GM12878 (cell line): ENCODE results near the gene MYCT1. TPM values are rescaled to one million over a fixed set of nuclear protein-coding genes. Genes with fewer than 3 reads are reported as not detected.
"Not testable (repeated sequence)": the region's sequence is repeated elsewhere in the genome, so short reads cannot be mapped to it uniquely, and the experiment has no call there.

ENCODE experiments used
- ATAC-seq: fragments of 200-7000 bp; cut with Tn5 transposase; 3 replicates; pipeline ENCODE4 v1.9.1; 2020; ENCODE audit warnings: mild to moderate bottlenecking, moderate library complexity
- BruUV-seq: library from RNA; stranded (reverse); fragments of 400-500 nt; replicated peaks from 2 replicates; lab custom pipeline; 2021; lab: Mats Ljungman, UMichigan
- CTCF ChIA-PET: fragments of 300-600 bp; sonication (Branson Sonifier 250); formaldehyde crosslinking; extraction: SDS; loops from one replicate; lab custom pipeline; 2021; ENCODE audit warnings: inconsistent platforms; lab: Yijun Ruan, JAX
- POLR2A ChIA-PET: fragments of 350-600 bp; formaldehyde crosslinking; extraction: SDS; loops from one replicate; lab custom pipeline; 2021; ENCODE audit warnings: inconsistent platforms; lab: Charles Lee
- RAD21 ChIA-PET: fragments of 300-600 bp; sonication (Branson Sonifier 250); formaldehyde crosslinking; loops from one replicate; lab custom pipeline; 2023; ENCODE audit warnings: antibody characterized with exemption; ENCODE audit not compliant: unreplicated experiment; lab: Charles Lee
- SMC1A ChIA-PET: fragments of 300-600 bp; sonication (Branson Sonifier 250); formaldehyde crosslinking; loops from one replicate; lab custom pipeline; 2023; ENCODE audit not compliant: unreplicated experiment, uncharacterized antibody; lab: Charles Lee
- DNase-seq: peaks from one replicate; pipeline ENCODE4 v3.0.0-alpha.2; 2011; ENCODE audit warnings: low read depth, low spot score
- FAIRE-seq: peaks from 3 replicates; lab custom pipeline; 2011; peaks lifted over from hg19 to GRCh38; lab: Jason Lieb, UNC
- H2AFZ ChIP-seq: 2 replicates; pipeline ENCODE4 v1.6.0; 2011; ENCODE audit warnings: low read depth, low read length, control low read depth; ENCODE audit not compliant: control insufficient read depth
- H3K27ac ChIP-seq: 2 replicates; pipeline ENCODE4 v1.5.1; 2011; ENCODE audit warnings: control low read depth; ENCODE audit not compliant: control insufficient read depth, insufficient read depth
- H3K27me3 ChIP-seq, 2 experiments: replicated peaks in 1 of 2; 2 replicates each; pipeline versions ENCODE4 v1.6.0 to v1.6.1; 2011; ENCODE audit warnings: low read length in 1 of 2; ENCODE audit not compliant: control insufficient read depth in 2 of 2, insufficient read depth in 2 of 2
- H3K36me3 ChIP-seq, 2 experiments: 2 replicates each; pipeline ENCODE4 v1.5.1; 2011; ENCODE audit warnings: low read length in 1 of 2; ENCODE audit not compliant: control insufficient read depth in 2 of 2, insufficient read depth in 2 of 2
- H3K4me1 ChIP-seq: 2 replicates; pipeline ENCODE4 v1.6.1; 2011; ENCODE audit warnings: mild to moderate bottlenecking, low read length, moderate library complexity, mixed read lengths; ENCODE audit not compliant: control insufficient read depth, insufficient read depth
- H3K4me2 ChIP-seq: 2 replicates; pipeline ENCODE4 v1.6.0; 2011; ENCODE audit warnings: control low read depth; ENCODE audit not compliant: control insufficient read depth, insufficient read depth
- H3K4me3 ChIP-seq: fragments of 200-600 bp; sonication (generic); 2 replicates; pipeline ENCODE4 v1.5.1; 2016
- H3K79me2 ChIP-seq: 2 replicates; pipeline ENCODE4 v1.6.0; 2011; ENCODE audit warnings: low read length; ENCODE audit not compliant: control insufficient read depth, insufficient read depth
- H3K9ac ChIP-seq: 2 replicates; pipeline ENCODE4 v1.8.0; 2011; ENCODE audit warnings: low read length, control low read depth, mixed read lengths; ENCODE audit not compliant: control insufficient read depth, insufficient read depth
- H3K9me3 ChIP-seq: replicated peaks from 3 replicates; pipeline ENCODE4 v1.5.1; 2011; ENCODE audit warnings: mild to moderate bottlenecking, low read length; ENCODE audit not compliant: control insufficient read depth, insufficient read depth
- H4K20me1 ChIP-seq: 2 replicates; pipeline ENCODE4 v1.6.0; 2011; ENCODE audit not compliant: control insufficient read depth, insufficient read depth
- MEF2B ChIP-seq: fragments of 450-650 bp; IDR thresholded peaks from 2 replicates; pipeline ENCODE4 v1.6.1; 2018; ENCODE audit warnings: mild to moderate bottlenecking, moderate library complexity; ENCODE audit not compliant: partially characterized antibody, poor library complexity, severe bottlenecking
- MTA2 ChIP-seq: fragments of 450-650 bp; IDR thresholded peaks from 2 replicates; pipeline ENCODE4 v1.6.1; 2016; ENCODE audit warnings: low read depth, mild to moderate bottlenecking, moderate library complexity
- POLR2AphosphoS2 ChIP-seq: IDR thresholded peaks from 2 replicates; pipeline ENCODE4 v1.6.1; 2011; ENCODE audit warnings: low read depth, mild to moderate bottlenecking, low read length, improper control_type of control experiment, moderate library complexity
- SIX5 ChIP-seq: IDR thresholded peaks from 2 replicates; pipeline ENCODE4 v1.6.1; 2011; ENCODE audit warnings: mild to moderate bottlenecking, low read depth, low read length, moderate library complexity; ENCODE audit not compliant: severe bottlenecking
- WGBS: methylation state at CpG from one replicate; pipeline ENCODE4 v1.1.6; 2016; ENCODE audit warnings: low lambda C conversion rate; ENCODE audit not compliant: insufficient replicate concordance, insufficient coverage; ENCODE audit errors: missing lambda C conversion rate; 5-methylcytosine and 5-hydroxymethylcytosine counted together
- in situ Hi-C: fragments of 300-500 bp; cut with MboI; formaldehyde crosslinking; loops from 9 replicates; pipeline ENCODE4 v1.14.3; 2018; ENCODE audit warnings: mixed read lengths
- intact Hi-C: fragments of 100-400 bp; cut with micrococcal nuclease; formaldehyde crosslinking; loops from one replicate; pipeline ENCODE4 v1.14.2; 2022; ENCODE audit not compliant: unreplicated experiment
- polyA plus RNA-seq, 11 experiments: library from polyadenylated mRNA; depleted of rRNA in 4 of 11; unstranded in 6 of 11; stranded (reverse) in 5 of 11; fragments of >200 nt; fragmentation: Nextera tagmentation in 4 of 11; fragmentation: Illumina TruSeq in 1 of 11; extraction: Ambion mirVana in 4 of 11; extraction: Trizol in 1 of 11; gene quantifications; 1 replicate in 1 of 11; 2 replicates in 10 of 11; pipeline versions ENCODE4 v1.2.1 to v1.2.3, GENCODE V29; 2011 to 2016; ENCODE audit warnings: inconsistent platforms in 2 of 11, missing spikeins in 2 of 11, low read depth in 1 of 11
- total RNA-seq, 4 experiments: library from RNA; depleted of rRNA in 3 of 4; stranded (reverse); fragments of >200 nt in 3 of 4; fragmentation: Illumina TruSeq in 1 of 4; extraction: Trizol in 1 of 4; gene quantifications; 2 replicates each; pipeline versions ENCODE4 v1.2.1 to v1.2.3, GENCODE V29; 2013 to 2021
- TF ChIP-seq, protein P1 (sequence below): fragments of 450-650 bp; formaldehyde crosslinking; IDR thresholded peaks from 2 replicates; pipeline ENCODE4 v1.4.0; 2022; ENCODE audit warnings: mild to moderate bottlenecking, moderate library complexity

Gene MYCT1
- total and polyA plus RNA-seq, 10 of the 15 experiments (the other 5 are each of a cell fraction or from before 2014, with no cell fraction given): 0.15 TPM; not detected in 9

DNA sequence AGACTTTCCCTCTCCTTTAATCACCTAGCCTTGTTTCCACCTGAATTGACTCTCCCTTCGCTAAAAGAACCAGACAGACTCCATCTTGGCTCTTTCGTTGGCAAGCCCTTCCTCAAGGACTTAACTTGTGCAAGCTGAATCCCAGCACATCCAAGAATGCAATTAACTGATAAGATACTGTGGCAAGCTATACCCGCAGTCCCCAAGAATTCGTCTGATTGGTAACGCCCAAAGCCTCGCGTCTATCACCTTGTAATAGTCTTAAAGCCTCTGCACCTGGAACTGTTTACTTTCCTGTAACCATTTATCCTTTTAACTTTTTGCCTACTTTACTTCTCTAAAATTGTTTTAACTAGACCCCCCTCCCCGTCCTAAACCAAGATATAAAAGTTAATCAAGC is 15.6 kb upstream of the MYCT1 start:
- Histone ChIP-seq H3K27ac (no peak overlapping the region), H3K4me2 (no peak overlapping the region), H3K9me3 (no peaks in the 10 kb centered on the region), H3K36me3 (no peaks in the 10 kb centered on the region), H3K27me3 (no peaks in the 10 kb centered on the region), H3K79me2 (no peaks in the 10 kb centered on the region), H3K4me3 (no peak overlapping the region), H3K9ac (no peak overlapping the region), H2AFZ (no peak overlapping the region), H4K20me1 (no peaks in the 10 kb centered on the region), H3K4me1 (no peaks in the 10 kb centered on the region)
- intact Hi-C loops (no loop called here), in situ Hi-C loops (no loop called here)
- ChIA-PET SMC1A (no interaction called here), POLR2A (no interaction called here), CTCF (no interaction called here), RAD21 (no interaction called here)
- ATAC-seq (no peak), DNase-seq (no peak), FAIRE-seq (no peak)
- TF ChIP-seq, protein P1, sequence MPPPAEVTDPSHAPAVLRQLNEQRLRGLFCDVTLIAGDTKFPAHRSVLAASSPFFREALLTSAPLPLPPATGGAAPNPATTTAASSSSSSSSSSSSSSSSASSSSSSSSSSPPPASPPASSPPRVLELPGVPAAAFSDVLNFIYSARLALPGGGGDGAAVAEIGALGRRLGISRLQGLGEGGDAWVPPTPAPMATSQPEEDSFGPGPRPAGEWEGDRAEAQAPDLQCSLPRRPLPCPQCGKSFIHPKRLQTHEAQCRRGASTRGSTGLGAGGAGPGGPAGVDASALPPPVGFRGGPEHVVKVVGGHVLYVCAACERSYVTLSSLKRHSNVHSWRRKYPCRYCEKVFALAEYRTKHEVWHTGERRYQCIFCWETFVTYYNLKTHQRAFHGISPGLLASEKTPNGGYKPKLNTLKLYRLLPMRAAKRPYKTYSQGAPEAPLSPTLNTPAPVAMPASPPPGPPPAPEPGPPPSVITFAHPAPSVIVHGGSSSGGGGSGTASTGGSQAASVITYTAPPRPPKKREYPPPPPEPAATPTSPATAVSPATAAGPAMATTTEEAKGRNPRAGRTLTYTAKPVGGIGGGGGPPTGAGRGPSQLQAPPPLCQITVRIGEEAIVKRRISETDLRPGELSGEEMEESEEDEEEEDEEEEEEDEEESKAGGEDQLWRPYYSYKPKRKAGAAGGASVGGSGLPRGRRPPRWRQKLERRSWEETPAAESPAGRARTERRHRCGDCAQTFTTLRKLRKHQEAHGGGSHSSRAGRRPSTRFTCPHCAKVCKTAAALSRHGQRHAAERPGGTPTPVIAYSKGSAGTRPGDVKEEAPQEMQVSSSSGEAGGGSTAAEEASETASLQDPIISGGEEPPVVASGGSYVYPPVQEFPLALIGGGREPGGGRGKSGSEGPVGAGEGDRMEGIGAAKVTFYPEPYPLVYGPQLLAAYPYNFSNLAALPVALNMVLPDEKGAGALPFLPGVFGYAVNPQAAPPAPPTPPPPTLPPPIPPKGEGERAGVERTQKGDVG (CRISPR knock-in tag): no peak
- TF ChIP-seq MTA2: no peak
- no peak for TF ChIP-seq SIX5
- TF ChIP-seq POLR2AphosphoS2: no peak
- no peak for TF ChIP-seq MEF2B
- 46% methylated on average over 8 of the region's 8 CpGs for WGBS
- BruUV-seq: no TSS peak

GRCh38 chr6:152682935-152683334 is 14.8 kb upstream of the MYCT1 start:
- H3K4me3 ChIP-seq, H3K27me3 ChIP-seq, H3K36me3 ChIP-seq, POLR2A ChIA-PET, BruUV-seq, H3K79me2 ChIP-seq, RAD21 ChIA-PET, H3K4me1 ChIP-seq, DNase-seq, H3K27ac ChIP-seq, CTCF ChIA-PET, H3K9me3 ChIP-seq, FAIRE-seq, H4K20me1 ChIP-seq, in situ Hi-C loops, ATAC-seq, H3K9ac ChIP-seq, SMC1A ChIA-PET, H2AFZ ChIP-seq, intact Hi-C loops, H3K4me2 ChIP-seq: not testable (repeated sequence)
- 60% methylated on average over 7 of the region's 8 CpGs for WGBS
